Panc1 (cell line): ENCODE measurements around the gene DIP2C. TPM values are rescaled to one million over a fixed set of nuclear protein-coding genes. Genes with fewer than 3 reads are reported as not detected.
A peak's percentile ranks its signal among the peaks of the same experiment; 100 is the strongest.

Experiments used
- ATAC-seq: fragments of 200-7000 bp; cut with Tn5 transposase; 2 replicates; pipeline ENCODE4 v1.9.1; 2020; ENCODE audit warnings: mild to moderate bottlenecking, moderate library complexity
- BruUV-seq: library from RNA; stranded (reverse); fragments of 400-500 nt; replicated peaks from 2 replicates; lab custom pipeline; 2021; lab: Mats Ljungman, UMichigan
- CTCF ChIA-PET: fragments of 300-600 bp; sonication (Branson Sonifier 250); formaldehyde crosslinking; loops from one replicate; lab custom pipeline; 2022; ENCODE audit warnings: antibody characterized with exemption; lab: Charles Lee
- POLR2A ChIA-PET: fragments of 300-600 bp; sonication (Branson Sonifier 250); formaldehyde crosslinking; loops from one replicate; lab custom pipeline; 2022; ENCODE audit warnings: antibody characterized with exemption; lab: Charles Lee
- DNase-seq: peaks from one replicate; pipeline ENCODE4 v3.0.0-alpha.2; 2010; ENCODE audit warnings: low read depth, low spot score
- H3K27ac ChIP-seq: 2 replicates; pipeline ENCODE4 v1.5.1; 2011; ENCODE audit warnings: mild to moderate bottlenecking, low read length, inconsistent platforms
- H3K27me3 ChIP-seq: fragments of 200-500 bp; sonication (Bioruptor generic); 2 replicates; pipeline ENCODE4 v1.6.0; 2014; ENCODE audit warnings: low read length, inconsistent platforms; ENCODE audit not compliant: control insufficient read depth, insufficient read depth
- H3K36me3 ChIP-seq: fragments of 200-500 bp; sonication (Bioruptor generic); 2 replicates; pipeline ENCODE4 v1.5.1; 2014; ENCODE audit warnings: inconsistent platforms, mild to moderate bottlenecking, low read length, moderate library complexity; ENCODE audit not compliant: control insufficient read depth, insufficient read depth
- H3K4me1 ChIP-seq: 2 replicates; pipeline ENCODE4 v1.5.1; 2011; ENCODE audit warnings: inconsistent platforms, mild to moderate bottlenecking, low read length, moderate library complexity; ENCODE audit not compliant: control insufficient read depth, insufficient read depth
- H3K4me3 ChIP-seq, 2 experiments: 2 replicates each; pipeline ENCODE4 v1.5.1; 2011 to 2012; ENCODE audit warnings: low read depth in 2 of 2, low read length in 2 of 2, mild to moderate bottlenecking in 2 of 2, inconsistent platforms in 1 of 2, moderate library complexity in 1 of 2
- H3K9me3 ChIP-seq: fragments of 200-500 bp; sonication (Bioruptor generic); 2 replicates; pipeline ENCODE4 v1.5.1; 2014; ENCODE audit warnings: low read depth, mild to moderate bottlenecking, inconsistent platforms, low read length, moderate library complexity; ENCODE audit not compliant: control insufficient read depth, insufficient read depth
- CTCF ChIP-seq: fragments of 450-650 bp; IDR thresholded peaks from 2 replicates; pipeline ENCODE4 v1.5.1; 2017; ENCODE audit warnings: mild to moderate bottlenecking
- POLR2AphosphoS5 ChIP-seq: IDR thresholded peaks from 2 replicates; pipeline ENCODE4 v1.6.1; 2012; ENCODE audit warnings: mild to moderate bottlenecking, low read depth, low read length, moderate library complexity
- REST ChIP-seq, 2 experiments: IDR thresholded peaks; 2 replicates each; pipeline ENCODE4 v1.6.1; 2011 to 2012; ENCODE audit warnings: low read depth in 2 of 2, control low read depth in 1 of 2, low read length in 1 of 2, mild to moderate bottlenecking in 1 of 2, moderate library complexity in 1 of 2; ENCODE audit not compliant: insufficient read depth in 1 of 2
- SIN3A ChIP-seq: IDR thresholded peaks from 2 replicates; pipeline ENCODE4 v1.6.1; 2012; ENCODE audit warnings: low read depth, mild to moderate bottlenecking, low read length, moderate library complexity, borderline replicate concordance; ENCODE audit not compliant: insufficient read depth
- TCF7L2 ChIP-seq: IDR thresholded peaks from 2 replicates; pipeline ENCODE4 v1.6.1; 2011; ENCODE audit warnings: mild to moderate bottlenecking, low read depth, low read length, inconsistent platforms
- in situ Hi-C: cut with HindIII; loops from 2 replicates; pipeline ENCODE4 v1.10.0; 2016; ENCODE audit warnings: low sequenced_read_pairs, low pct_unique_long_range_greater_than_20kb
- intact Hi-C: fragments of 100-400 bp; cut with micrococcal nuclease; formaldehyde crosslinking; loops from one replicate; pipeline ENCODE4 v1.10.0; 2022; ENCODE audit not compliant: unreplicated experiment
- total RNA-seq: library from RNA; stranded (reverse); gene quantifications from one replicate; pipeline ENCODE4 v1.2.1, GENCODE V29; 2021; ENCODE audit not compliant: unreplicated experiment

Gene DIP2C
- total RNA-seq, 1 experiment from 2014 or later: 13.2 TPM

- in situ Hi-C loops: no loop called here
- intact Hi-C loops: no loop called here
- ChIA-PET POLR2A (no interaction called here), CTCF (no interaction called here)
- Histone ChIP-seq H3K9me3 (no peaks in the 10 kb centered on the region), H3K4me1 (no peaks in the 10 kb centered on the region), H3K36me3 (no peaks in the 10 kb centered on the region), H3K27me3 (no peaks in the 10 kb centered on the region), H3K4me3 (no peak overlapping the region), H3K27ac (no peak overlapping the region)
- ATAC-seq (no peak), DNase-seq (no peak)
- BruUV-seq: no TSS peak
- TF ChIP-seq CTCF (no peak), SIN3A (no peak), REST (IDR thresholded peaks at IDR 0.05; ENCODE audit: insufficient read depth in 1 of 2, low read depth in 2 of 2, low read length in 1 of 2) (no peak), TCF7L2 (no peak), POLR2AphosphoS5 (no peak)
These were observed 203.7 kb downstream of the DIP2C start for GRCh38 chr10:485776-486175.

- intact Hi-C loops: no loop called here
- CTCF ChIA-PET: no interaction called here
- ATAC-seq (peak; percentile 40; the same call in 1 of the 2 replicates), DNase-seq (no peak)
- H3K36me3 ChIP-seq: no peaks in the 10 kb centered on the region
- in situ Hi-C loops: no loop called here
- H3K9me3 ChIP-seq: no peaks in the 10 kb centered on the region
- POLR2A ChIA-PET: no interaction called here
- no TSS peak for BruUV-seq
- TF ChIP-seq TCF7L2 (no peak), CTCF (no peak), POLR2AphosphoS5 (no peak), REST (IDR thresholded peaks at IDR 0.05; ENCODE audit: insufficient read depth in 1 of 2, low read depth in 2 of 2, low read length in 1 of 2) (no peak), SIN3A (no peak)
- H3K27me3 ChIP-seq: no peaks in the 10 kb centered on the region
- peak overlapping the region; percentile 13 to 35 for H3K4me3 ChIP-seq
- H3K27ac ChIP-seq: no peak overlapping the region
- H3K4me1 ChIP-seq: no peaks in the 10 kb centered on the region
These were observed 204.4 kb downstream of the DIP2C start for GRCh38 chr10:484925-485661.
